ENCODE data around the gene KLHDC9.

GRCh38 chr1:161117759-161118581, 19.8 kb downstream of the KLHDC9 start, which contains the start of the genes NIT1 and PFDN2:
- no peak for TF ChIP-seq CTCF (conservative IDR thresholded peaks at IDR 0.05)
- no peak for TF ChIP-seq ZFX (IDR thresholded peaks at IDR 0.05)
